Endodermal cell (in vitro differentiated cells): ENCODE data around the gene IL25. TPM values are rescaled to one million over a fixed set of nuclear protein-coding genes. Genes with fewer than 3 reads are reported as not detected.
"Not testable (repeated sequence)": the region's sequence is repeated elsewhere in the genome, so short reads cannot be mapped to it uniquely, and the experiment has no call there.

Experiments used
- DNase-seq: peaks from one replicate; pipeline ENCODE4 v3.0.0-alpha.2; 2017
- H3K27ac ChIP-seq: 2 replicates; pipeline ENCODE4 v1.5.1; 2013; ENCODE audit warnings: mild to moderate bottlenecking, low read depth, low read length, moderate library complexity
- H3K27me3 ChIP-seq: 2 replicates; pipeline ENCODE4 v1.6.1; 2013; ENCODE audit warnings: mild to moderate bottlenecking, low read length, moderate library complexity; ENCODE audit not compliant: insufficient read depth, control insufficient read depth, poor library complexity, severe bottlenecking
- H3K36me3 ChIP-seq: 2 replicates; pipeline ENCODE4 v1.7.0; 2013; ENCODE audit warnings: mild to moderate bottlenecking, low read length, moderate library complexity; ENCODE audit not compliant: control insufficient read depth, insufficient read depth
- H3K4me1 ChIP-seq: one replicate; pipeline ENCODE4 v1.7.0; 2013; ENCODE audit warnings: low read length; ENCODE audit not compliant: control insufficient read depth, insufficient read depth
- H3K4me3 ChIP-seq: 2 replicates; pipeline ENCODE4 v1.5.1; 2013; ENCODE audit warnings: mild to moderate bottlenecking, low read length, moderate library complexity
- H3K9ac ChIP-seq: 2 replicates; pipeline ENCODE4 v1.6.1; 2013; ENCODE audit warnings: mild to moderate bottlenecking, low read length, moderate library complexity; ENCODE audit not compliant: poor library complexity, severe bottlenecking; ENCODE audit errors: extremely low read depth
- H3K9me3 ChIP-seq: 2 replicates; pipeline ENCODE4 v1.6.1; 2013; ENCODE audit warnings: mild to moderate bottlenecking, low read length, moderate library complexity; ENCODE audit not compliant: control insufficient read depth
- H3K27ac Mint-ChIP-seq: 2 replicates; pipeline ENCODE4 v1.8.0; 2020; ENCODE audit warnings: mixed read lengths
- H3K27me3 Mint-ChIP-seq: 2 replicates; pipeline ENCODE4 v1.8.0; 2021; ENCODE audit warnings: mild to moderate bottlenecking, mixed read lengths; ENCODE audit not compliant: insufficient read depth
- H3K36me3 Mint-ChIP-seq: 2 replicates; pipeline ENCODE4 v1.8.0; 2020; ENCODE audit warnings: low read depth, mixed read lengths
- H3K4me1 Mint-ChIP-seq: 2 replicates; pipeline ENCODE4 v1.8.0; 2020; ENCODE audit warnings: mixed read lengths
- H3K4me3 Mint-ChIP-seq: 2 replicates; pipeline ENCODE4 v1.8.0; 2020; ENCODE audit warnings: mild to moderate bottlenecking, moderate library complexity, mixed read lengths
- H3K9me3 Mint-ChIP-seq: 2 replicates; pipeline ENCODE4 v1.8.0; 2020; ENCODE audit warnings: mild to moderate bottlenecking, mixed read lengths
- CTCF ChIP-seq: fragments of 200-600 bp; sonication (generic); conservative IDR thresholded peaks from 2 replicates; pipeline ENCODE4 v1.5.0; 2021; ENCODE audit warnings: antibody characterized with exemption, mild to moderate bottlenecking
- WGBS, 2 experiments: methylation state at CpG; one replicate each; pipeline versions ENCODE4 v1.1.5 to v1.1.7; 2013; ENCODE audit warnings: missing lambda C conversion rate in 2 of 2, mixed read lengths in 1 of 2; ENCODE audit not compliant: insufficient coverage in 1 of 2, insufficient read length in 1 of 2; 5-methylcytosine and 5-hydroxymethylcytosine counted together
- total RNA-seq, 2 donors: library from RNA; stranded (reverse); fragmentation: NEBNext Ultra II Directional in 1 of 2; extraction: Animal tissue kit (Norgen Biotek cat#: 25700) in 1 of 2; gene quantifications; 2 replicates in 1 of 2; 3 replicates in 1 of 2; pipeline ENCODE4 v1.2.1, GENCODE V29; 2021

IL25 gene
- total RNA-seq, 2 donors from 2014 or later: not detected

DNA sequence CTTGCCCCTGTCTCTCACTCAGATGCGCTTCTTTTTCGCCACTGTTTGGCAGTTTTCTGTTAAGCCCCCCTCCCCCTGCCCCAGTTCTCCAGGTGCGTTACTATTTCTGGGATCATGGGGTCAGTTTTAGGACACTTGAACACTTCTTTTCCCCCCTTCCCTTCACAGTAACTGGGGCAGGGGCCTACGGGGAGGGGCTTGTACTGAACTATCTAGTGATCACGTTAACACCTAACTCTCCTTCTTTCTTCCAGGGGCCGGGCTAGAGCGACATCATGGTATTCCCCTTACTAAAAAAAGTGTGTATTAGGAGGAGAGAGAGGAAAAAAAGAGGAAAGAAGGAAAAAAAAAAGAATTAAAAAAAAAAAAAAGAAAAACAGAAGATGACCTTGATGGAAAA lies 47.6 kb upstream of the IL25 start:
- H3K9me3 ChIP-seq: no peaks in the 10 kb centered on the region
- H3K4me1 ChIP-seq: peaks cover 6% of the 10 kb centered on the region
- no peak for TF ChIP-seq CTCF
- WGBS, 2 experiments: 94 to 96% methylated on average over 3 to 4 of the region's 7 CpGs
- Mint-ChIP-seq H3K27me3 (no peaks in the 10 kb centered on the region), H3K4me3 (no peak overlapping the region), H3K4me1 (peaks cover 10% of the 10 kb centered on the region), H3K36me3 (peaks cover 47% of the 10 kb centered on the region), H3K9me3 (no peaks in the 10 kb centered on the region), H3K27ac (no peak overlapping the region)
- no peak for DNase-seq
- H3K4me3 ChIP-seq: no peak overlapping the region
- peaks cover 36% of the 10 kb centered on the region for H3K36me3 ChIP-seq
- H3K27ac ChIP-seq: no peak overlapping the region
- no peaks in the 10 kb centered on the region for H3K27me3 ChIP-seq
- H3K9ac ChIP-seq: no peak overlapping the region

- H3K4me1 ChIP-seq, H3K27me3 Mint-ChIP-seq, H3K4me1 Mint-ChIP-seq, H3K27me3 ChIP-seq, DNase-seq, H3K9me3 Mint-ChIP-seq, H3K27ac ChIP-seq, H3K27ac Mint-ChIP-seq, H3K4me3 ChIP-seq, H3K9ac ChIP-seq, H3K9me3 ChIP-seq, H3K4me3 Mint-ChIP-seq: not testable (repeated sequence)
- peaks cover 36% of the 10 kb centered on the region for H3K36me3 ChIP-seq
- H3K36me3 Mint-ChIP-seq: peaks cover 39% of the 10 kb centered on the region
- 90% methylated on average over 5 of the region's 5 CpGs; no CpG with 5 or more reads in 1 of the 2 experiments for WGBS, 2 experiments
Measured at GRCh38 chr14:23325746-23326145, 46.9 kb upstream of the IL25 start.

DNA sequence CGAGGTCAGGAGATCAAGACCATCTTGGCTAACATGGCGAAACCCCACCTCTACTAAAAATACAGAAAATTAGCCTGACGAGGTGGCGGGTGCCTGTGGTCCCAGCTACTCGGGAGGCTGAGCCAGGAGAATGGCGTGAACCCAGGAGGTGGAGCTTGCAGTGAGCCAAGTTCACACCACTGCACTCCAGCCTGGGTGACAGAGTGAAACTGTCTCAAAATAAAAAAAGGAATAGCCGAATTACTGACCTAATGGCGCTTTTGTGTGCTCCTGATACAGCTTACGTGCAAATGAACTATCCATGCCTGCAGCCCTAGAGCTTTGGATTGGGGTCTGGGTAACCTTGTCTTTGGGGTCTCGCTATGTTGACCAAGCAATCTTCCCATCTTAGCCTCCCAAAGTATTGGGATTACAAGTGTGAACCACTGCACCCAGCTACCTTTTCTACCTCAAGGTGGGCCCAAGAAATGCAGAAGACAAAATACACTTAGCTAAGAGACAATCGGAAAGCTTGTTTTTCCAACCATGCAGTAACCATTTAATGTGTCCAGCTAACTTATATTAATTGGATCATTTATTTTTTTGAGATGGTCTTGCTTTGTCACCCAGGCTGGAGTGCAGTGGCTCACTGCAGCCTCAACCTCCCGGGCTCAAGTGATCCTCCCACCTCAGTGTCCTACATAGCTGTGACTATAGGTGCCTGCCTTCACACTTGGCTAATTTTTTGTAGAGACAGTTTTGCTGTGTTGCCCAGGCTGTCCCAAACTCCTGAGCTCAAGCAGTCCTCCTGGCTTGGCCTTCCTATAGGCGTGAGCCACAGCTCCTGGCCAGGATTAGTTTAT lies 45.9 kb upstream of the IL25 start:
- WGBS, 2 experiments: 91 to 94% methylated on average over 11 to 13 of the region's 13 CpGs
- H3K4me1 Mint-ChIP-seq: peaks cover 9% of the 10 kb centered on the region
- peaks cover 1% of the 10 kb centered on the region for H3K27me3 Mint-ChIP-seq
- no peak for DNase-seq
- peak overlapping the region; percentile 49 for H3K27ac Mint-ChIP-seq
- H3K27me3 ChIP-seq: no peaks in the 10 kb centered on the region
- H3K9me3 ChIP-seq: no peaks in the 10 kb centered on the region
- no peak overlapping the region for H3K9ac ChIP-seq
- peaks cover 39% of the 10 kb centered on the region for H3K36me3 Mint-ChIP-seq
- no peaks in the 10 kb centered on the region for H3K9me3 Mint-ChIP-seq
- no peak overlapping the region for H3K27ac ChIP-seq
- peaks cover 36% of the 10 kb centered on the region for H3K36me3 ChIP-seq
- peaks cover 4% of the 10 kb centered on the region for H3K4me1 ChIP-seq
- H3K4me3 Mint-ChIP-seq: no peak overlapping the region
- no peak overlapping the region for H3K4me3 ChIP-seq
- no peak for TF ChIP-seq CTCF
